Measurements from ENCODE around the gene APOD. TPM values are rescaled to one million over a fixed set of nuclear protein-coding genes. Genes with fewer than 3 reads are reported as not detected.

The APOD gene
- total RNA-seq, 1 donor from 2014 or later = 92.5 TPM

GRCh38 chr3:195559723-195560409 lies 23.9 kb downstream of the APOD start:
- TF ChIP-seq CTCF (IDR thresholded peaks at IDR 0.05; ENCODE audit: borderline replicate concordance) = no peak
- Histone ChIP-seq H3K4me1 (peaks cover 5% of the 10 kb centered on the region), H3K9me3 (replicated peaks) (no peaks in the 10 kb centered on the region), H3K4me3 (no peak overlapping the region), H3K27ac (replicated peaks) (no peak overlapping the region), H3K36me3 (no peaks in the 10 kb centered on the region), H3K27me3 (ENCODE audit: low read depth) (no peaks in the 10 kb centered on the region)
- DNase-seq = no peak
- intact Hi-C loops (cut with micrococcal nuclease) = no loop called here

- H3K27me3 ChIP-seq (ENCODE audit: low read depth) = no peaks in the 10 kb centered on the region
- intact Hi-C loops (cut with micrococcal nuclease) = no loop called here
- no peaks in the 10 kb centered on the region for H3K9me3 ChIP-seq (replicated peaks)
- H3K27ac ChIP-seq (replicated peaks) = no peak overlapping the region
- peaks cover 5% of the 10 kb centered on the region for H3K4me1 ChIP-seq
- DNase-seq = no peak
- peak; percentile 51 for TF ChIP-seq CTCF (IDR thresholded peaks at IDR 0.05; ENCODE audit: borderline replicate concordance)
- H3K4me3 ChIP-seq = no peak overlapping the region
- no peaks in the 10 kb centered on the region for H3K36me3 ChIP-seq
Observed at GRCh38 chr3:195558602-195559001, 25.1 kb downstream of the APOD start.

- Histone ChIP-seq H3K27ac (replicated peaks) (no peak overlapping the region), H3K27me3 (ENCODE audit: low read depth) (no peaks in the 10 kb centered on the region), H3K9me3 (replicated peaks) (no peaks in the 10 kb centered on the region), H3K36me3 (no peaks in the 10 kb centered on the region), H3K4me3 (no peak overlapping the region), H3K4me1 (peaks cover 5% of the 10 kb centered on the region)
- intact Hi-C loops (cut with micrococcal nuclease) = no loop called here
- no peak for DNase-seq
- no peak for TF ChIP-seq CTCF (IDR thresholded peaks at IDR 0.05; ENCODE audit: borderline replicate concordance)
Observed at GRCh38 chr3:195557322-195557721, 26.4 kb downstream of the APOD start.

- no peak overlapping the region for H3K4me3 ChIP-seq
- DNase-seq = no peak
- no peak overlapping the region for H3K27ac ChIP-seq (replicated peaks)
- peak; percentile 44 for TF ChIP-seq CTCF (IDR thresholded peaks at IDR 0.05; ENCODE audit: borderline replicate concordance)
- no peaks in the 10 kb centered on the region for H3K9me3 ChIP-seq (replicated peaks)
- H3K36me3 ChIP-seq = no peaks in the 10 kb centered on the region
- H3K27me3 ChIP-seq (ENCODE audit: low read depth) = no peaks in the 10 kb centered on the region
- intact Hi-C loops (cut with micrococcal nuclease) = no loop called here
- peaks cover 9% of the 10 kb centered on the region for H3K4me1 ChIP-seq
Observed at GRCh38 chr3:195556390-195556789, 27.4 kb downstream of the APOD start.

GRCh38 chr3:195555110-195555509 lies 28.6 kb downstream of the APOD start:
- no peak for DNase-seq

More at GRCh38 chr3:195555110-195555509, 28.6 kb downstream of the APOD start:
- H3K27ac ChIP-seq (replicated peaks) = no peak overlapping the region
- H3K9me3 ChIP-seq (replicated peaks) = no peaks in the 10 kb centered on the region
- intact Hi-C loops (cut with micrococcal nuclease) = no loop called here
- H3K36me3 ChIP-seq = no peaks in the 10 kb centered on the region
- peaks cover 21% of the 10 kb centered on the region for H3K4me1 ChIP-seq
- H3K4me3 ChIP-seq = no peak overlapping the region
- no peak for TF ChIP-seq CTCF (IDR thresholded peaks at IDR 0.05; ENCODE audit: borderline replicate concordance)
- no peaks in the 10 kb centered on the region for H3K27me3 ChIP-seq (ENCODE audit: low read depth)

All from left ventricle myocardium inferior (tissue), 1 donor.